ENCODE data around the gene ACD.

DNA sequence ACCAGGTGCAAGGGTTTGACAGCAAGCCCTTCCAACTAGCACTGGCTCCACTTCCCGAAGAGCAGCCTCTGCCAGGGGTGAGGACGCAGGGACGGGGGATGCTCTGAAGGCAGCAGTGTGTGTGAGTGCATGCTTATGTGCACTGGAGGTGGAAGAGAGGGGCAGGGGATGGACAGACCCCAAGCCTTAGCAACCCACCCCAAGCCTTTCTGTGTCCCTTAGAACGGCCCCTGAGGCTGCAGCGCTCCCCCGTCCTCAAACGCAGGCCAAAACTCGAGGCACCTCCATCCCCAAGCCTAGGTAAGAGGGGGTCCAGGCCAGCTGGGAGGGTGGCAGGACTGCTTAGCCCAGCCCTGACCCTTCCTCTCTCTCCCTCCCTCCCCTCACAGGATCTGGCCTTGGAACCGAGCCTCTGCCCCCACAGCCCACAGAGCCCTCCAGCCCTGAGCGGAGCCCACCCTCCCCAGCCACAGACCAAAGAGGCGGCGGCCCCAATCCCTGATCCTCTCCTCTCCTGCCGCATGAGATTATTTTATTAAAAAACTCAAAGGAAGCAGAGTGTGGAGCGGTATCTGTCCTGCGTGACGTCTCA lies 2.9 kb downstream of the ACD start:
- TF ChIP-seq POLR2A (IDR thresholded peaks at IDR 0.05; ENCODE audit: low read length): no peak
- no peak for TF ChIP-seq GATA1 (IDR thresholded peaks at IDR 0.05; ENCODE audit: low read depth, low read length)

Measured in erythroblast (primary cell).